ENCODE measurements around the gene COL11A2. TPM values are rescaled to one million over a fixed set of nuclear protein-coding genes. Genes with fewer than 3 reads are reported as not detected.

Gene COL11A2
- total RNA-seq, 1 donor from 2014 or later = 10.0 TPM

DNA sequence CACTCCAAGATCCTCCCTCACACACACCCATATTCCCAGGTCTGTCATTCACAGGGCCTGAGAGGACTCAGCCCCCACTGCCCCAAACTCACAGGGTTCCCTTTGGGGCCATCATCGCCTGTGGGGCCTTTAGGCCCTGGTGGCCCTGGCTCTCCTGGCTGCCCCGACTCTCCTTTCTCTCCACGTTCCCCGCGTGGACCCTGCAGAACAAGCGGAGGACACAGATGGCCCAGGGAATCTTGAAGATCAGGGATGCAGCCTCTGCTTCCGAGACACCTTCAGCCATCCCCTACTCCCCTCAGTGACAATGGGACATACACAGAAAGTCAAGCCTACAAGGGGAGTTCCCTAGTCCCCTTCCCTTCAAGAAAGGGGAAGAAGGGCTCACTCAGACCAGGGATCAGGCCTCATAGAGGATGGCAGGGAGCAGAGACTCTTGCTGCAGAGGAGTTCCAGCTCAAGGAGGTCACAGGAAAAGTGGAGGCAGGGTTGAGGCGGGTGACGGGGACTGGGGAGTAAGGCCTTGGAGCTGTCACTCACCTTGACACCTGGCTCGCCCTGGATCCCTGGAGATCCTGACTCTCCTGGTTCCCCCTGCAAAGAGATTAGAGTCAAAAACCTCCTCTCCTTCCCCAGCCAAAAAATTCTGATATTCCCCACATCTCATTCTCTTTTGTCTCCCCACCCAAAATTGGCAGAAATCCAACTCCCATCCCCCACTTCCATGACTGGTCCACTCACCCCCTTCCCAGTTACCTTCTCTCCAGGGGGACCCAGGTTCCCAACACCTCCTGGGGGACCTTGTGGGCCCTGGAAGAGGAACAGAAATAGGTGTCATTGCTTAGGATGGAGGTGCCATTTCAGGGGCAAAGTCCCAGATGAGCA, 22.7 kb downstream of the COL11A2 start:
- DNase-seq (ENCODE audit: low spot score) = peak; percentile 57
- H3K4me3 Mint-ChIP-seq (ENCODE audit: unreplicated experiment) = no peak overlapping the region
- TF ChIP-seq, protein P1, sequence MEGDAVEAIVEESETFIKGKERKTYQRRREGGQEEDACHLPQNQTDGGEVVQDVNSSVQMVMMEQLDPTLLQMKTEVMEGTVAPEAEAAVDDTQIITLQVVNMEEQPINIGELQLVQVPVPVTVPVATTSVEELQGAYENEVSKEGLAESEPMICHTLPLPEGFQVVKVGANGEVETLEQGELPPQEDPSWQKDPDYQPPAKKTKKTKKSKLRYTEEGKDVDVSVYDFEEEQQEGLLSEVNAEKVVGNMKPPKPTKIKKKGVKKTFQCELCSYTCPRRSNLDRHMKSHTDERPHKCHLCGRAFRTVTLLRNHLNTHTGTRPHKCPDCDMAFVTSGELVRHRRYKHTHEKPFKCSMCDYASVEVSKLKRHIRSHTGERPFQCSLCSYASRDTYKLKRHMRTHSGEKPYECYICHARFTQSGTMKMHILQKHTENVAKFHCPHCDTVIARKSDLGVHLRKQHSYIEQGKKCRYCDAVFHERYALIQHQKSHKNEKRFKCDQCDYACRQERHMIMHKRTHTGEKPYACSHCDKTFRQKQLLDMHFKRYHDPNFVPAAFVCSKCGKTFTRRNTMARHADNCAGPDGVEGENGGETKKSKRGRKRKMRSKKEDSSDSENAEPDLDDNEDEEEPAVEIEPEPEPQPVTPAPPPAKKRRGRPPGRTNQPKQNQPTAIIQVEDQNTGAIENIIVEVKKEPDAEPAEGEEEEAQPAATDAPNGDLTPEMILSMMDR (IDR thresholded peaks at IDR 0.05) = no peak
- H3K27me3 Mint-ChIP-seq (ENCODE audit: low read depth) = no peaks in the 10 kb centered on the region
- H3K36me3 Mint-ChIP-seq (ENCODE audit: low read depth) = no peaks in the 10 kb centered on the region
- H3K4me1 Mint-ChIP-seq (ENCODE audit: low read depth) = no peaks in the 10 kb centered on the region
- no peaks in the 10 kb centered on the region for H3K9me3 Mint-ChIP-seq (ENCODE audit: low read depth)
- no peak overlapping the region for H3K27ac Mint-ChIP-seq (ENCODE audit: unreplicated experiment)

DNA sequence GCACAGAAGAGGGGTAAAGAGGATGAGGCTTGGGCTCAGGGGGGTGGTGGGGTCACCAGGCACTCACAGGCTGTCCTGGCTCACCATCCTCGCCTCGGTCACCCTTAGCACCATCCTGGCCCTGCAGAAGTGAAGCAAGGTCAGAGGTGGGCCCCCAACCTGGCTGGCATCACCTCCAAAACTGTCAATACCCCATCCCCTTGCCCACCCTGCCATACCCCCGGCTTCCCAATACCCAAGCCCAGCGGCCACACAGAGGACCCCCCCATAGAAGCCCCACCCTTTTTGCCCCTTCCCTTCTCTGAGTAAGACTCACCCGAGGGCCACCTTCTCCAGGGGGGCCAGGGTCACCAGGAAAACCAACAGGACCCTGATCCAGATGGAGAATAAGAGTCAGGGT, 23.6 kb downstream of the COL11A2 start:
- H3K4me1 Mint-ChIP-seq (ENCODE audit: low read depth) = no peaks in the 10 kb centered on the region
- H3K27me3 Mint-ChIP-seq (ENCODE audit: low read depth) = peaks cover 2% of the 10 kb centered on the region
- H3K36me3 Mint-ChIP-seq (ENCODE audit: low read depth) = no peaks in the 10 kb centered on the region
- TF ChIP-seq, protein P1 (IDR thresholded peaks at IDR 0.05) = no peak
- DNase-seq (ENCODE audit: low spot score) = peak; percentile 24
- no peak overlapping the region for H3K4me3 Mint-ChIP-seq (ENCODE audit: unreplicated experiment)
- H3K27ac Mint-ChIP-seq (ENCODE audit: unreplicated experiment) = no peak overlapping the region
- H3K9me3 Mint-ChIP-seq (ENCODE audit: low read depth) = no peaks in the 10 kb centered on the region

DNA sequence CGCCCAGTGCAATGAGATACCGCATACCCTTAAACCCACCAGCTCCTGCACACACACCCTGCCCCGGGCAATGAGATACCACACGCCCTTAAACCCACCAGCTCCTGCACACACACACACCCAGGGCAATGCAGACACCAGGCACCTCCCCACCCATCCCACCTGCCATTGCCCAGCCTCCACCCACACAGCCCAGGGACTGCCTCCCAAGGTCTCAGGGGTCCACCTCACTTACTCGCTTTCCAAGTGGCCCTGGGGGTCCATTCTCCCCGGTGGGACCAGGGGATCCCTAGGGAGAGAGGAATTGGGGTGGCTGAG, 24.0 kb downstream of the COL11A2 start:
- DNase-seq (ENCODE audit: low spot score) = no peak
- no peaks in the 10 kb centered on the region for H3K9me3 Mint-ChIP-seq (ENCODE audit: low read depth)
- no peak overlapping the region for H3K4me3 Mint-ChIP-seq (ENCODE audit: unreplicated experiment)
- TF ChIP-seq, protein P1 (IDR thresholded peaks at IDR 0.05) = no peak
- no peak overlapping the region for H3K27ac Mint-ChIP-seq (ENCODE audit: unreplicated experiment)
- no peaks in the 10 kb centered on the region for H3K4me1 Mint-ChIP-seq (ENCODE audit: low read depth)
- H3K27me3 Mint-ChIP-seq (ENCODE audit: low read depth) = peaks cover 2% of the 10 kb centered on the region
- no peaks in the 10 kb centered on the region for H3K36me3 Mint-ChIP-seq (ENCODE audit: low read depth)

DNA sequence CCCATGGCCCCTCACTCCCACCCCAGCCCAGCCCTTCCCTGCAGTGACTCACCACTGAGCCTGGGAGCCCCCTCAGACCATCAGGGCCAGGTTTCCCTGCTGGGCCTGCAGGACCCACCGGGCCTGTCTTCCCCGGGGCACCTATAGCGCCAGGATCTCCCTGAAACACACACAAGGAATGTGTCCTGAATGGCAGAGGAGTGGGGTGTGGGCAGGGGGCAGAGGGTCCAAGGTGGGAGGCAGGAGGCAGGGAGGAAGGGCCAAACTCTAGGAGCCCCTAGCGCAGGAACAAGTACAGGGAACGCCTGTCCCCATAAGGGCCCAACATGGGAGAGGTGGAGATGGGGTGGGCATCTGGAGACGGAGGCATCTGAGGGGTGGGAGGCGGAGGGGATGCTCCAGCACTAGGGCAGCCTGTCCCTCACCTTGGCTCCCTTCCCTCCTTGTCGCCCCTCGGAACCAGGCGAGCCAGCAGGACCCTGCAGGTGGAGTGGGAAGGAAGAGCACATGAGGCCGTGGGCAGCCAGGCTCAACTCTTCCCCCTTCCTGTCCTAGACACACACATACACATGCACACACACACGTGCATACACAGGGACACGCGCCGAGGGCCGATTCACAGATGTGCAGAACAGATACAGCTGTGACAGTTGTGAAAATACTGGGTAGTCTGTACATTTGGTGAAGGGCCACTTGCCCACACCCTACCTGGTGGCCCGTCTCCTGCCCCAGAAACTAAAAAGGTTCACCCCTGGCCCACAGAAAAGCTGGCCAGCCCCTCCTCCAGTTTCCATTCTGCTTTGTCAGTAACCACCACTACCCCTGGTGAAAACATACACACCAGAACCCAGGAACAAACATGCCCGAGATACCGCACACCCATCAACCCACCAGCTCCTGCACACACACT, 24.6 kb downstream of the COL11A2 start:
- TF ChIP-seq, protein P1 (IDR thresholded peaks at IDR 0.05) = no peak
- H3K27ac Mint-ChIP-seq (ENCODE audit: unreplicated experiment) = no peak overlapping the region
- no peaks in the 10 kb centered on the region for H3K9me3 Mint-ChIP-seq (ENCODE audit: low read depth)
- DNase-seq (ENCODE audit: low spot score) = no peak
- no peaks in the 10 kb centered on the region for H3K4me1 Mint-ChIP-seq (ENCODE audit: low read depth)
- no peak overlapping the region for H3K4me3 Mint-ChIP-seq (ENCODE audit: unreplicated experiment)
- H3K36me3 Mint-ChIP-seq (ENCODE audit: low read depth) = no peaks in the 10 kb centered on the region
- H3K27me3 Mint-ChIP-seq (ENCODE audit: low read depth) = peaks cover 2% of the 10 kb centered on the region

DNA sequence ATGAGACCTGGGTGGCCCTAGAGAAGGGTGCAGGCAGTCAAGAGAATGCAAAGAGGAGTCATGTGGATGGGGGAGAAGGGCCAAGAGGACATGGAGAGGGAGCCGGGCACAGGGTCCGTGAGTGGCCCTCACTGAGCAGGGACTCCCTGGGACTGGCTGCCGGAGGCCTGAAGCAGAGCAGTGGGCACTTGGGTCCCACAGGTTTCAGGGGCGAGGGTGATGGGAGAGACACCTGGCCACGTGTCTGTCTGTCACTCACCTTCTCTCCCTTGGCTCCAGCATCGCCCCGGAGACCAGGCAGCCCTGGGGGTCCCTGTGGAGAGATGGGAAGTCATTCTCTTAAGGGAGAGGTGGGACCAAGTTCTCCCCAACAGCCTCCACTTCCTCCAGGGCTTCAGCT, 25.5 kb downstream of the COL11A2 start:
- Mint-ChIP-seq H3K4me1 (ENCODE audit: low read depth) (peaks cover 6% of the 10 kb centered on the region), H3K4me3 (ENCODE audit: unreplicated experiment) (no peak overlapping the region), H3K27me3 (ENCODE audit: low read depth) (peaks cover 2% of the 10 kb centered on the region), H3K36me3 (ENCODE audit: low read depth) (no peaks in the 10 kb centered on the region), H3K27ac (ENCODE audit: unreplicated experiment) (no peak overlapping the region), H3K9me3 (ENCODE audit: low read depth) (no peaks in the 10 kb centered on the region)
- peak; percentile 90 for DNase-seq (ENCODE audit: low spot score)
- TF ChIP-seq, protein P1 (IDR thresholded peaks at IDR 0.05) = no peak
